Measurements from ENCODE around the gene HTR3A.

Gene HTR3A

DNA sequence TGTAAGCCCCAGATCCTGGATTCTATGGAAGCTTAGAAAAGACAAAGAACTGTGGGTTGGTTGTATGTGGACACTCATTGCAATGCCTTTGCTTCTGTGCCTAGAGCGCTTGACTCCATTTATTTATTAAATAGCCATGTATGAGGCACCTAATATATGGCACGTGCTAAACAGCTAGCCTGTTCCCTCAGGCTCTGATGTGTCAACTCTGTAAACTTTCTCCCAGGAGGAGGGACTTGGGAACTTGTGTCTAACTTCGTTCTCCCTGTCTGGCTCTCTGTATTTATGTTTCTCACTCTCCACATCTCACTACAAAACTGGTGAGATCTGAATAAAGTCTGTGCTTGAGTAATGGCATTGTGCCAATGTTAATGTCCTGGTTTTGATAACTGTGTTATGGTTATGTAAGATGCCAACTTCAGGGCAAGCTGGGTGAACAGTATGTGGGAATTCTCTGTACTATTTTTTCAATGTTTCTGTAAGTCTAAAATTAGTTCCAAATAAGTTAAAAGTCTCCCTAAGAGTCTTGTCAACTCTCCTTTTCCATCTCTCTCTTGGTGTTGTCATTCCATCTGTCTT, 50.5 kb downstream of the HTR3A start:
- Histone ChIP-seq H3K4me1 (ENCODE audit: insufficient read depth, low read length) (peaks cover 42% of the 10 kb centered on the region), H3K36me3 (ENCODE audit: insufficient read depth, low read length) (no peaks in the 10 kb centered on the region), H3K4me3 (ENCODE audit: low read depth in 1 of 2, low read length in 2 of 2) (no peak overlapping the region), H3K9ac (ENCODE audit: low read length) (no peak overlapping the region), H3K27ac (ENCODE audit: low read depth, low read length) (no peak overlapping the region), H3K27me3 (ENCODE audit: control insufficient read depth in 1 of 2, insufficient read depth in 2 of 2, low read length in 2 of 2) (no peaks in the 10 kb centered on the region), H3K9me3 (ENCODE audit: low read length) (no peaks in the 10 kb centered on the region)

DNA sequence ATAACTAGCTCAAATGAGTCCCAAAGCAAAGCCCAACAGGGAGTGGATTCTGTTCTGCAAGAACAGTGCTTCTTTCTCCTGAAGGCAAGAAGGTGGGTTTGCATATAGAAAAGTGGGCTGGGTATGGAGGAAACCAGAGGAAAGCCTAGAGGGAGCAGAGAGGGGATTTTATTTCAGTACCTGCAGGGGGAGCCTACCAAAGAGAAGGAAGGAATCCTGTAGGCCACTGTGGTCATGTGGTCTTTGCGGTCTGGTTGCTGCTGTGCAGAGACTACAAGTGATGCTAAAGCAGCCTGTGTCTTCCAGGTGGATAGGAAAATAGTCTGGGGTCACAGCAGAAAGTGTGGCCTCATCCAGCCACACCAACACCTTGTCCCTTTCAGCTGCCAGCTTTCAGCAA, 51.4 kb downstream of the HTR3A start:
- Histone ChIP-seq H3K36me3 (ENCODE audit: insufficient read depth, low read length) (no peaks in the 10 kb centered on the region), H3K27me3 (ENCODE audit: control insufficient read depth in 1 of 2, insufficient read depth in 2 of 2, low read length in 2 of 2) (no peaks in the 10 kb centered on the region), H3K27ac (ENCODE audit: low read depth, low read length) (peak overlapping the region; percentile 17), H3K9ac (ENCODE audit: low read length) (no peak overlapping the region), H3K4me1 (ENCODE audit: insufficient read depth, low read length) (peaks cover 37% of the 10 kb centered on the region), H3K4me3 (ENCODE audit: low read depth in 1 of 2, low read length in 2 of 2) (no peak overlapping the region), H3K9me3 (ENCODE audit: low read length) (no peaks in the 10 kb centered on the region)

DNA sequence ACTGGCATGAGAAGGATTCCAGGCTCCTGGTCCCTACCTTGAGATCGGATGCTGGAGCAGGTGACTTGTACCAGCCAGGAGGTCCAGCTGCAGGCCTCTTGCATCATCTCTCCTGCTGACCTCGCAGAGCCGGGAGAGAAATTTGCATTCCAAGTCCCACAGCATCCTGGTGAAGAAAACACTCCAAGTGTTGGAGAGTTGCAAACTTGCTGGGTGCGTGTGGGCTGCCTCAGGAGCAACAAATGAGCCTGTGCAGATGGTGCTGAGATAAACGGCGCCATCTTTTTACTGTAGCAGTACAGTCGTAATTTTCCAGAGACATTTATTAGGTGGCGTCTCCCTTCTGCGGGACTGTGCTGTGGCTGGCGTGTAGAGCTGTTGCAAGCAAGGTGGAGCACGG, 52.5 kb downstream of the HTR3A start:
- no peak overlapping the region for H3K4me3 ChIP-seq (ENCODE audit: low read depth in 1 of 2, low read length in 2 of 2)
- H3K36me3 ChIP-seq (ENCODE audit: insufficient read depth, low read length): no peaks in the 10 kb centered on the region
- no peaks in the 10 kb centered on the region for H3K9me3 ChIP-seq (ENCODE audit: low read length)
- no peaks in the 10 kb centered on the region for H3K27me3 ChIP-seq (ENCODE audit: control insufficient read depth in 1 of 2, insufficient read depth in 2 of 2, low read length in 2 of 2)
- H3K27ac ChIP-seq (ENCODE audit: low read depth, low read length): peak overlapping the region; percentile 66
- no peak overlapping the region for H3K9ac ChIP-seq (ENCODE audit: low read length)
- peaks cover 37% of the 10 kb centered on the region for H3K4me1 ChIP-seq (ENCODE audit: insufficient read depth, low read length)

DNA sequence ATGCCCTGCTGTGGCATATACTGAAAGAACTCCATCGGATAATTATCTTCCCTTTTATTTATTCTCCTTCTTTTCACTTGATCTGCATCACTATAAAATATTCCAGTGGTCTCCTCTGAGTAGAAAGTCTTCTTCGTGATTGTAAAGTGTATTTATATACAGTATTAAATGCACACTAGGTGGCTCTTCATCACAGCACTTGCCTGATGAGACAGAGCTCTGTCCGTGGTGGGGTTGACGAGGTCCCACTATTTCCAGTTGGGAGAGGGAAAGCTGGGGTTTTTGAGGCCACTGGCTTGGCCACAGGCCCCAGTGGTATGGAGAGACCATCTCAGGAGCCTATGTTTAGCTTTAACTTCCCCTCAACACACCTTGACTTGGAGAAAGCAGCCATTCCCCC, 53.0 kb downstream of the HTR3A start:
- Histone ChIP-seq H3K27me3 (ENCODE audit: control insufficient read depth in 1 of 2, insufficient read depth in 2 of 2, low read length in 2 of 2) (no peaks in the 10 kb centered on the region), H3K9me3 (ENCODE audit: low read length) (no peaks in the 10 kb centered on the region), H3K4me3 (ENCODE audit: low read depth in 1 of 2, low read length in 2 of 2) (no peak overlapping the region), H3K9ac (ENCODE audit: low read length) (no peak overlapping the region), H3K36me3 (ENCODE audit: insufficient read depth, low read length) (no peaks in the 10 kb centered on the region), H3K27ac (ENCODE audit: low read depth, low read length) (no peak overlapping the region), H3K4me1 (ENCODE audit: insufficient read depth, low read length) (peaks cover 37% of the 10 kb centered on the region)

DNA sequence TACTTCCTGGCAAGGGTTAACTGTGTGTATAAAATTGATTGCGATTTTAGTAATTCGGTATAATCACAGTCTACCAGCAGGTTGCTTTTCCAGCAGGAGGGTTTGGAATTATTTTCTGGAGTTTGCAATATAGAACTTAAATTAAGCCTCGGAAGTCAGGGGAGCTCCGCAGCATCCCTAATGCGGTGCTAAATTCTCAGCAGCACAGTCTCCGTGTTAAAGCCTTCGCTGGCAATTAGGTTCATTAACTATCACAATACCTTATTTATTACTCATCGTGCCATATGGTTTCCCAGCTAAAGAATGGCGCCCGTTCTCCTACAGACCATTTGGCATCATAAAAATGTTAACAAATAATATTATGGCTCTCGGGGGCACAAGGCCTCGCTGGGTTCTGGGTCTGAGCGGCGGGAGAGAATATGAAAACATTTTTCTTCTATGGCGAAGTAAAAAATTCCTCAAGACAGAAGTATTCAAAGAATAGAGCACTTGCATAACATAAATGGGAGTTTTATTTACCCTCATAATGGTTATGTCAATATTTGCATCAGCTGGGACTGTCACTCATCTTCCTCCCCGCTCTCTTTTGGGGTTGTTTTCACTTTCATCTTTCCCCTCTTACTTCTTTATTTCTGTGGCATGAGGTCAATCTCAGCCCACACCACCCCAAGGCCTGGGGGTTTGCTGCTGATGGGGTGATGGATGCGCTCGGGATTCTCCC, 56.5 kb downstream of the HTR3A start:
- no peak overlapping the region for H3K4me3 ChIP-seq (ENCODE audit: low read depth in 1 of 2, low read length in 2 of 2)
- no peaks in the 10 kb centered on the region for H3K9me3 ChIP-seq (ENCODE audit: low read length)
- H3K27me3 ChIP-seq (ENCODE audit: control insufficient read depth in 1 of 2, insufficient read depth in 2 of 2, low read length in 2 of 2): no peaks in the 10 kb centered on the region
- no peaks in the 10 kb centered on the region for H3K36me3 ChIP-seq (ENCODE audit: insufficient read depth, low read length)
- H3K4me1 ChIP-seq (ENCODE audit: insufficient read depth, low read length): peaks cover 19% of the 10 kb centered on the region
- H3K9ac ChIP-seq (ENCODE audit: low read length): no peak overlapping the region
- H3K27ac ChIP-seq (ENCODE audit: low read depth, low read length): no peak overlapping the region

DNA sequence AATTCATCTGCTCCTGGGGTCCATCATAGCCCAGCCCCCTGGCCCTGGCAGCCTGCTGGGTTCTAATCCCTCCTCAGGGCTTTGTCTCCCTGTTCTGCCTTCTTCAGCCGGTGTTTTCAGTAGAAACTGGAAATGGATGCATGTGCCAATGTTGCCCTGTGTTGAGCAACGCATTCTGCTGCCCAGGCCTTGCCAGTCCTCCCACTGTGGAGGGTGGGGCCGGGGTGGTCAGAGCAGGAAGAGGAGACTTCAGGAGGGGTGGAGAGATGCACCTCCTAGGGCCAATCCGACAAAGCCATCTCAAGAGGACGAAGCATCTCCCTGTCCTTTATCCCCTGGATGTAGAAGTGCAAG, 57.0 kb downstream of the HTR3A start:
- H3K36me3 ChIP-seq (ENCODE audit: insufficient read depth, low read length): no peaks in the 10 kb centered on the region
- H3K4me3 ChIP-seq (ENCODE audit: low read depth in 1 of 2, low read length in 2 of 2): no peak overlapping the region
- peaks cover 19% of the 10 kb centered on the region for H3K4me1 ChIP-seq (ENCODE audit: insufficient read depth, low read length)
- no peak overlapping the region for H3K27ac ChIP-seq (ENCODE audit: low read depth, low read length)
- H3K9ac ChIP-seq (ENCODE audit: low read length): no peak overlapping the region
- H3K9me3 ChIP-seq (ENCODE audit: low read length): no peaks in the 10 kb centered on the region
- no peaks in the 10 kb centered on the region for H3K27me3 ChIP-seq (ENCODE audit: control insufficient read depth in 1 of 2, insufficient read depth in 2 of 2, low read length in 2 of 2)

DNA sequence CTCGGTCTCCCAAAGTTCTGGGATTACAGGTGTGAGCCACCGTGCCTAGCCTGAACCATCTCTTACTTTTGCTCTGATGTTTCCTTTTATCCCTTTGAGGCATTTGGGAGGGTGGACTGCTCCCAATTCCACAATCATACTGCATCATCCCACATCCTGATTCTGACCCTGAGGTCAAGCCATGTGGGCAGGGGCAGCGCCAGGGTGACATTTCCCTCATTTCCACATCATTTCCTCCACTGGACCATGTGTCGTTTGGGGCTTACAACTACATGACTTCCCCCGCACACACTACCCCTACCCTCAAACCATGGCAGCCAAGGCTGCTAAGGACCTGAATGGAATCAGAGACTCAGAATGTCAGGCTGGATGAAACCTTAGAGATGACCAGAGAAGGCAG, 58.2 kb downstream of the HTR3A start:
- Histone ChIP-seq H3K27ac (ENCODE audit: low read depth, low read length) (no peak overlapping the region), H3K27me3 (ENCODE audit: control insufficient read depth in 1 of 2, insufficient read depth in 2 of 2, low read length in 2 of 2) (no peaks in the 10 kb centered on the region), H3K9ac (ENCODE audit: low read length) (no peak overlapping the region), H3K36me3 (ENCODE audit: insufficient read depth, low read length) (no peaks in the 10 kb centered on the region), H3K9me3 (ENCODE audit: low read length) (no peaks in the 10 kb centered on the region), H3K4me1 (ENCODE audit: insufficient read depth, low read length) (peaks cover 10% of the 10 kb centered on the region), H3K4me3 (ENCODE audit: low read depth in 1 of 2, low read length in 2 of 2) (no peak overlapping the region)

DNA sequence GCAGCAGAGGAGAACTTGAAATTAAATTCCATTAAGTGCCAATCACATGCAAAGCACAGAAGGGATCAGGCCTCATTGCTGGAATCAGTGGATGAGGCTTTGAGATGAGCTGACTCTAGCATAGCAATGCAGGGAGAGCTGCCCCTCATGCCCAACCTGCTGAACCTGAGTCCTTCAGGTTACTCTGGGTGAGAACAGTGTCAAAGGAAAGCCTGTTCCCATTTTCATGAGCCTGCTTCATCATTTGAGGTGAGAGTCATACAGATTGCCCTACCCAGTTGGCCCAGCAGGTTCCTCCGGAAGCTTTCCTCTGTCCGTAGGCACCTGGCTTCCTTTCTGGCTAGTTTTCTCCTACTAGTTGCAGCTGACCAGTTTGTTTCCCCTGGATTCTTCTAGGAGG, 58.7 kb downstream of the HTR3A start:
- Histone ChIP-seq H3K4me3 (ENCODE audit: low read depth in 1 of 2, low read length in 2 of 2) (no peak overlapping the region), H3K27me3 (ENCODE audit: control insufficient read depth in 1 of 2, insufficient read depth in 2 of 2, low read length in 2 of 2) (no peaks in the 10 kb centered on the region), H3K27ac (ENCODE audit: low read depth, low read length) (no peak overlapping the region), H3K4me1 (ENCODE audit: insufficient read depth, low read length) (peaks cover 7% of the 10 kb centered on the region), H3K9me3 (ENCODE audit: low read length) (no peaks in the 10 kb centered on the region), H3K9ac (ENCODE audit: low read length) (no peak overlapping the region), H3K36me3 (ENCODE audit: insufficient read depth, low read length) (no peaks in the 10 kb centered on the region)

DNA sequence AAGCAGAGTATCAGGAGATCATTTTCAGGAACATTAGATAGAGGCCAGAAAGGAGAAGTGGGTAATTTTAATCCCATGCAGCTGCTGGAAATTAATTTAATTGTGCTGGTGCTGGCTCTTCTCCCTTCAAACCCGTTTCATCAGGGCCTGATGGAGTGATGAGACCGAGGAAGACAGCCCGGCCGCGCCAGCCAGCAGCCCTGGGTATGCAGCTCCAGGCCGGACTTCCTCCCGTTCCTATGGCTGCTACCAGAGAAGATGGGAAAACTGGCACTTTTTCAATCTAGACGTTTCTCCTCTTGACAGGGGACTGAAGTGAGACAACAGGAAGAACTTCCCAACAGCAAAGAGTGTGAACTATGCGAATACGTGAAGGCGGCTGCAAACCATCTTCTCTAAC, 60.0 kb downstream of the HTR3A start:
- Histone ChIP-seq H3K9ac (ENCODE audit: low read length) (no peak overlapping the region), H3K36me3 (ENCODE audit: insufficient read depth, low read length) (no peaks in the 10 kb centered on the region), H3K4me1 (ENCODE audit: insufficient read depth, low read length) (peaks cover 7% of the 10 kb centered on the region), H3K27me3 (ENCODE audit: control insufficient read depth in 1 of 2, insufficient read depth in 2 of 2, low read length in 2 of 2) (no peaks in the 10 kb centered on the region), H3K27ac (ENCODE audit: low read depth, low read length) (no peak overlapping the region), H3K4me3 (ENCODE audit: low read depth in 1 of 2, low read length in 2 of 2) (no peak overlapping the region), H3K9me3 (ENCODE audit: low read length) (no peaks in the 10 kb centered on the region)

DNA sequence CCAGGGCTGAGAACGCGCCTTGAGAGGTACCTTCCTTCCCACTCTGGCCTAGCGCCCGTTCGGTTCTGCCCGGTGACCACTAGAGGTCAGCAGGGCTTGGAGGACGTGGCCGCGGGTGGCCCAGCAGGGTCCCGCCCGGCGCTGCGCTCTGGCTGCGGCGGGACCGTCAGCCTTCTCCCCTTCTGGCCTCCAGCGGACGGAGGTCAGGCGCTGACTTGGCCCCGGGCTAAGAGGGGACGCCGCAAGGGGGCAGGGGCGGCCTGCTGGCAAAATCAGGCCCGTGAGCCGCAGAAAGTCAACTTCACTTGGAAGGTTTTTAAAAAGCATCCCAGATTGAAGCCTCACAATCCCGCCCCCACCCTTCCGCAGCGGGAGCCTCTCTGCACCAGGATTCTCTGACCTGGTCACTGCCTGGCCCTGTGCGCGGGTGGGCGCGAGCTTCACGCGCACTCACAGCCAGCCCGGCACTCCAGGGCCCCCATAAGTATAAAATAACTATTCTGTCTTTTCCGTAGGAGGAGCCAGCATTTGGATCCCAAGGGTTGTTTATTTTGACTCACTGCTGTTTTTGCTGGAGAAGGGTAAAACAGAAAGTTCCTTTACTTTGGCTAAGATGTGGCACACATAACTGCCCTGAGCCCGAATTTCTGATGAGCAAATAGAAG, 61.4 kb downstream of the HTR3A start:
- Histone ChIP-seq H3K27ac (ENCODE audit: low read depth, low read length) (no peak overlapping the region), H3K9ac (ENCODE audit: low read length) (peak overlapping the region; percentile 63), H3K4me1 (ENCODE audit: insufficient read depth, low read length) (peaks cover 14% of the 10 kb centered on the region), H3K9me3 (ENCODE audit: low read length) (no peaks in the 10 kb centered on the region), H3K4me3 (ENCODE audit: low read depth in 1 of 2, low read length in 2 of 2) (peak overlapping the region; percentile 55 to 56), H3K36me3 (ENCODE audit: insufficient read depth, low read length) (no peaks in the 10 kb centered on the region), H3K27me3 (ENCODE audit: control insufficient read depth in 1 of 2, insufficient read depth in 2 of 2, low read length in 2 of 2) (no peaks in the 10 kb centered on the region)

DNA sequence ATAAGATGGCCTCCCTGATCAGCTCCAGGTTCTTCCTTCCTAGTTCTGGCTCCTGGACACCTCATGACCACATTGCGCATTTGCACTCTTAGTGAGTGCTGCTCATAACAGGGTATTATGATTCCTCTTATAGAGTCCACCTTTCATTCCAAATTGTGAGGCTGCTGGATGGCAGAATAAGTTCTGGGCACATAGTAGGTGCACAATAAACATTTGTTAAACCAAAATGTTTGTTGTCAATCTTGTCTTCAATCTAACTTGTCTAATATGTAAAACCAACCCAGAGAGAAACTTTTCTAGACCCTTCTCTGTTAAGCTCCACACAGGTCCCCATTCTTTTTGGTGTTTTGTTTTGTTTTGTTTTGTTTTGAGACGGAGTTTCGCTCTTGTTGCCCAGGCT, 62.0 kb downstream of the HTR3A start:
- H3K36me3 ChIP-seq (ENCODE audit: insufficient read depth, low read length): no peaks in the 10 kb centered on the region
- H3K9ac ChIP-seq (ENCODE audit: low read length): peak overlapping the region; percentile 63
- no peak overlapping the region for H3K27ac ChIP-seq (ENCODE audit: low read depth, low read length)
- H3K4me1 ChIP-seq (ENCODE audit: insufficient read depth, low read length): peaks cover 14% of the 10 kb centered on the region
- H3K9me3 ChIP-seq (ENCODE audit: low read length): no peaks in the 10 kb centered on the region
- peak overlapping the region in 1 of 2 donors; percentile 55 for H3K4me3 ChIP-seq (ENCODE audit: low read depth in 1 of 2, low read length in 2 of 2)
- H3K27me3 ChIP-seq (ENCODE audit: control insufficient read depth in 1 of 2, insufficient read depth in 2 of 2, low read length in 2 of 2): no peaks in the 10 kb centered on the region

DNA sequence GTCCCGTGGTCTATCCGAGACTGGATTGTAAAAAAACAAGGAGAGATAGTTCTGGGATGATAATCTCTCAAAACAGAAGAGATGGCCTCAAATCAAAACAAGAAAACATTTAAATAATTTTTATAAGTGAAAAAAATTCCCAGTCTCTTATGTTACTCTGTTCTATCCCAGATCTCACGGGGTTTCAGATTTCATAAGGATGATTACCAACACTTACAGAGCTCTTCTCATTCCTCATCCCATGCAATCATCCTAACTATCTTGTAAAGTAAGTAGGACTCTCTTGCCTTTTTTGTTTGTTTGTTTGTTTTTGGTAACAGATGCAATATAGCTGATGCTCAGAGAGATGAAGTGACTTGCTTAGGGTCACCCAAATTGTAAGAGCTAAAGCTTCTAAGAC, 64.6 kb downstream of the HTR3A start:
- no peak overlapping the region for H3K27ac ChIP-seq (ENCODE audit: low read depth, low read length)

More for the DNA sequence above, 64.6 kb downstream of the HTR3A start:
- no peak overlapping the region for H3K4me3 ChIP-seq (ENCODE audit: low read depth in 1 of 2, low read length in 2 of 2)
- H3K9me3 ChIP-seq (ENCODE audit: low read length): no peaks in the 10 kb centered on the region
- peaks cover 14% of the 10 kb centered on the region for H3K4me1 ChIP-seq (ENCODE audit: insufficient read depth, low read length)
- no peaks in the 10 kb centered on the region for H3K36me3 ChIP-seq (ENCODE audit: insufficient read depth, low read length)
- no peaks in the 10 kb centered on the region for H3K27me3 ChIP-seq (ENCODE audit: control insufficient read depth in 1 of 2, insufficient read depth in 2 of 2, low read length in 2 of 2)
- no peak overlapping the region for H3K9ac ChIP-seq (ENCODE audit: low read length)

Data from muscle layer of colon (tissue), 2 donors.